Erythroblast (primary cell): ENCODE measurements around the gene GUCA2A.

Experiments used
- GATA1 ChIP-seq: IDR thresholded peaks from 2 replicates; pipeline ENCODE4 v1.6.1; 2011; ENCODE audit warnings: low read depth, mild to moderate bottlenecking, control low read depth, low read length, moderate library complexity
- POLR2A ChIP-seq: IDR thresholded peaks from 2 replicates; pipeline ENCODE4 v1.6.1; 2011; ENCODE audit warnings: mild to moderate bottlenecking, low read length

- TF ChIP-seq POLR2A (no peak), GATA1 (no peak)
Observed at GRCh38 chr1:42144711-42145388, 19.7 kb downstream of the GUCA2A start.
